ENCODE results near the gene JADE2.

DNA sequence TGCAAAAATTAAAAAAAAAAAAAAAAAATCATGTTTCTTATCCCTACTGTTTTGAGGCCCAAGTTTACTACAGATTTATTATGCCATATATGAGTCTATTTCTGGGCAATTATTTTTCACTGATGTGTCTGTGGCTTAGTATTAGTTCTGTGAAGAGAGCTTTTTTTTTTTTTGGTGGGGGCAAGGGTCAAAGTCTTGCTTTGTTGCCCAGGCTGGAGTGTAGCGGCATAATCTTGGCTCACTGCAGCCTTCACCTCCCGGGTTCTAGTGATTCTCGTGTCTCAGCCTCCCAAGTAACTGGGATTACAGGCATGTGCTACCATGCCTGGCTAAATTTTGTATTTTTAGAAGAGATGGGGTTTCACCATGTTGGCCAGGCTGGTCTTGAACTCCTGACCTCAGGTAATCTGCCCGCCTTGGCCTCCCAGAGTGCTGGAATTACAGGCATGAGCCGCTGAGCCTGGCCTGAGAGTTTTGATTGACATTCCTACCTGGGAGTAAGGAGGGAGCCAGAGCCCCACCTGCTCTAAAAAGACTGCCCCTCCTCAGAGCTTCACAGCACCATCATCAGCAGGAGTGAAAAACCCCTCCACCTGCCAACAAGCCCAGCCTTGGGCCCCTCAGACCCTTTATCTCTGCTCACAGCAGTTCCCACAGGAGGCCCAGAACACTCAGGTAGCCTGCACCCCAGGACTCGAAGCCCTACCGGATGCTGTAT is 36.1 kb upstream of the JADE2 start:
- TF ChIP-seq POLR2A (IDR thresholded peaks at IDR 0.05; ENCODE audit: low read depth, low read length) (no peak), POLR2AphosphoS5 (IDR thresholded peaks at IDR 0.05; ENCODE audit: low read depth, low read length) (no peak), TAF1 (IDR thresholded peaks at IDR 0.05; ENCODE audit: borderline replicate concordance, low read depth, low read length) (no peak)

Data from GM12892 (cell line).